Renal cortical epithelial cell (primary cell): ENCODE results near the gene AWAT2. TPM values are rescaled to one million over a fixed set of nuclear protein-coding genes. Genes with fewer than 3 reads are reported as not detected.

Experiments
- DNase-seq: peaks from one replicate; pipeline ENCODE4 v3.0.0-alpha.2; 2011; ENCODE audit warnings: low read depth
- total RNA-seq: library from RNA; depleted of rRNA; stranded (reverse); fragments of >200 nt; gene quantifications from 2 replicates; pipeline ENCODE4 v1.2.3, GENCODE V29; 2014

AWAT2 gene
- not detected in 2 replicates for total RNA-seq

DNA sequence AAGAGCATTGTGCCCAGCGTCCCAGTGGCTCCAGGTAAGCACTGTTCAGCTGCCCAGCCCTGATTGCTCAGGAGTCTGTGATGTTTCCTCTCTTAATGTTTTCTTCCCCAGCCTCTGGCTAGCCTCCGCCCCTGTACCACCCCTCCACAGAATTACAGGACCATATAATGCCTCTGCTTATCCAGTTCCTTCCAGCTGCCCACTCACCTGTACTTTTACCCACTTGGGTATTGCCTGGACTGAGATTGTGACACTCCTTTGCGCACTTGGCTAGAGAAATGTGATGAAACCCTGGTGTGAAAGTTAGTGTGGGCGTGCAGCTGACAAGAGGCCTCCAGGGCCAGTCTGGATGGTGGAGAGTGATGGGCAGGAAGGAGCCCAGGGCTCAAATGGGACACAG is at the start of gene AWAT2:
Gene AWAT2, minus strand, starts transcription at position 14 of the 400 bp plus-strand sequence. Its CDS starts 6 bp downstream, at position 8.
- DNase-seq, result no peak

- no peak for DNase-seq
These were observed 46.3 kb upstream of the AWAT2 start for GRCh38 chrX:70096052-70096451.

DNA sequence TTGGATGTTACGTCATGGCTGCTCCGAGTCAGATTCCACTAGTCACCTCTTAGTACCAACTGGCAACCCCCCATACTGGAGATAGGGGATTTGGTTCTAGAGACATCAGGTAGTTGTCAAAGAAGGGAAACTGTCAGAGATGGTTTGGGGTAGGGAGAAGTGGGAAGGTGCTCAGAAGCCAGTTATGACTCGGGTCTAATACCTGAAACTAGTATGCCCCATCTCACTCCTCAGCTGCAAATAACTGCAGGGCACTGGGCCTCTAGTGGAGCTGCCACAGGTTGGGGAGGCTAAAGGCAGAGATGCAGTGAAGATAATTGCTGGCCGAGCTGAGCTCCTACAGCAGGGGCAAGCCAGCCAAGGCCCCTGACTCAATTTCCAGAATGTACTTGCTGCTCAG is 42.5 kb upstream of the AWAT2 start:
- no peak for DNase-seq

- no peak for DNase-seq
These were observed 40.0 kb upstream of the AWAT2 start for GRCh38 chrX:70089604-70090297.

DNA sequence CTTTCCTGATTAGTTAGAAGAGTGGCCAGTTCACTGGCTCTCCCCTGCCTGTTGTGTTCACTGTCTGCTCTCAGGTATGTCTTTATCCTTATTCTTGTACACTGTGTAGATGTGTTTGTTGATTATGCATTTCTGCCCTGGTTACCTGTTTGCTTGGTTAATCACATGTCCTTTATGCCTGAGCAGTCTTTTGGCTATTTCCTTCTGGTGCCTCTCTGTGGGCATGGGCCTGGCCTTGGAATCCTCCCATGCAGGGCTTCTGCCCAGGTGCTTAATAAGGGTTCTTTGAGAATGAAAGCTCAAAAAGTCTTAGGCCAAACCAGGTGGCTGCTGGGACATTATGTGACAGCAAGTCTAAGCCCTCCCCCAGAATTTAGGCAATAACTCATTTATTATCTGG is 39.0 kb upstream of the AWAT2 start:
- peak; percentile 19 for DNase-seq

GRCh38 chrX:70087857-70088630 is 38.3 kb upstream of the AWAT2 start:
- no peak for DNase-seq

DNA sequence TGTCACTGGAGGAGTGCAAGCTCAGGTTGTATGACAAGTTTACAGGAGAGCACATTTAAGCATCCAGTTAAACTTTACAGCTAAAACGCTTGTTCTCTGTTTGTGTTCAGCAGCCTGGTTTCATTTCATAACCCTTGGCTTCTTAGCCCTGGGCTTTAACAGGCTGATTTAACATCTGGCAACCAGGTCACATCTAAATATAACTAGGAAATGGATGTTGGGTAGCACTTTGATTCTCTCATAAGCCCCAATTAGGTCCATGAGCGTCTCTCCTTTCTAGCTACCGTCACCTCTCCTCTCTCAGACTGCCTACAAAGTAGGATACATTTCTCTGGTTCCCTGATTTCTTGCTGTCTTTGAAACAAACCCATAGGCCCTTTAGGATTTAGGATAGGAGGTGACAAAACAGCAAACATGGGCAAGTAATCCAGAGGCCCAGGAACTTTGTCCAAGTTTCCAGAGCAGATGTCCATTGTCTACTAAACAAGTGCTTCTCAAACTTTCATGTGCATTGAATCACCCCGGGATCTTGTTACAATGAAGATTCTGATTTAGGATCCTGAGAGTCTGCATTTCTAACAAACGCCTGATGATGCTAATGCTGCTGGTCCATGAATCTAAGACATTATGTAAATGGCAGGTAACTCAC is 35.0 kb upstream of the AWAT2 start:
- DNase-seq, result no peak

DNA sequence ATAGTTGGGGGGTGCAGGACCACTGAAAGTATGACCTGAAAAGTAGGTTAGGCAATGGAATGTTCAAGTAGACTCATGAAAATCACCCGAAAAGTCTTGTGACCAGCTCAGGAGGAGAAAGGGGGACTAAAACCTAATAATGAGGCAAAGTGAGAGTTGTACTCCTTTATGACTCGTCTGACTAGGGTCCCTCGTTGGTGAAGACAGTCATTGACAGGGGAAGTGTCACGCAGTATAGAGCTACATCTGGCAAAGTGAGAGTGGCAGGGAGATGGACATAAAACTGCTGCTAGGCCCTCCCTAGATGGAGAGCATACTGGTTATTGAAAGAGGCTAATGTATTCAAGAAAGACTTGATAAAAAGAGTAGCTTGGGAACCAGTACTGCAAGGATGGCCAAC is 33.0 kb upstream of the AWAT2 start:
- DNase-seq, result no peak

DNA sequence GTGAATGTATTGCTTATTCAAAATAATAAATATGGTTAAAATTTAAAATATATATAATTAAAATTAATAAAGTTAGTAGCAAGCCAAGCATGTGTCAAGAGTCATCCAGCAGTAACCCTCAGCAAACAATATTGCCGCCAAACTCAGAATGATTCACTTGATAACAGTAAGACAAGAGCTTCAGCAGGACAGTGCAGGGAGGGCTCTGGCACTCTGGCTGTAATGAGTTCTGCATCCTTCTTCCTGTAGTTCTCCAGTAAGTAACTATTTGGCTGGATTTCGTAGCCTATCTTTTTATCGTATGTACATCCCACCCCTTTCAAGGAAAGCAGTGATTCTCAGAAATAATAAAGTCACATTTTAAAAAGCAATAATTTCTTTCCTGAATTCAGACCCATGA is 30.1 kb upstream of the AWAT2 start:
- no peak for DNase-seq

- DNase-seq, result no peak
These were observed 29.6 kb upstream of the AWAT2 start for GRCh38 chrX:70079297-70079696.

DNA sequence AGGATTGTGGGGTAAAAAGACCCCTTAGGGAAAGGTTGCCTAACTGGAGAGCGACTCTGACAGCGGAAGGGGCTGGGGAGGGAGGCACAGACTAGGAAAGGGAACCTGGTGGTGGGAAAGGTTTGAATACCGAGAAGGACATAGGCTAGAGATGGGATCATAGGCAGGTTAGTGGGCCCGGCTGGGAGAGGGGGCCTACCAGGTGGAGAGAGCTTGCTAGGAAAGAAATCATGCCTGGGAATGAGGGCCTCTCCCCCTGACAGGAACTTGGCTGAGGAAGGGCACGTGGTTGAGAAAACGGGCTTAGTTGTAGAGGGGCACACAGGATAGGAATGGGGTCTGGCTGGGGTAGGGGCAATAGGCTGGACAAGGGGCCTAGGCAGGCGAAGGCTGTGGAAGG is 16.9 kb upstream of the AWAT2 start:
- DNase-seq, result no peak

DNA sequence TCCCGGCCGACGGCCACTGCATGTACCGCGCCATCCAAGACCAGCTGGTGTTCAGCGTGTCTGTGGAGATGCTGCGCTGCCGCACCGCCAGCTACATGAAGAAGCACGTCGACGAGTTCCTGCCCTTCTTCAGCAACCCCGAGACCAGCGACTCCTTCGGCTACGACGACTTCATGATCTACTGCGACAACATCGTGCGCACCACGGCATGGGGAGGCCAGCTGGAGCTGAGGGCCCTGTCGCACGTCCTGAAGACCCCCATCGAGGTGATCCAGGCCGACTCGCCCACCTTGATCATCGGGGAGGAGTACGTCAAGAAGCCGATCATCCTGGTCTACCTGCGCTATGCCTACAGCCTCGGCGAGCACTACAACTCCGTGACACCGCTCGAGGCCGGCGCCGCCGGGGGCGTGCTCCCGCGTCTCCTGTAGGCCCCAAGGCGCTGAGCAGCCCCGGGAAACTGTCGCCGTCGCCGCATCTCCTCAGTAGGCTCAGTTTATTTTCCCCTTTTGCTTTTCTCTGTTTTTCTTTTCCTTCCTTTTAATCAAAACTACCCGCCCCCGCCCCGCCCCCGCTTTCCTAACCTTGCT is 13.3 kb upstream of the AWAT2 start:
- DNase-seq, result no peak

- DNase-seq, result no peak
These were observed 12.3 kb upstream of the AWAT2 start, which contains the start of gene OTUD6A for GRCh38 chrX:70062076-70062475. TSS of gene OTUD6A (plus strand) at chrX:70062457. CDS start at chrX:70062525, 68 bp downstream.

- DNase-seq, result no peak
These were observed 4.7 kb upstream of the AWAT2 start for GRCh38 chrX:70054391-70054790.

GRCh38 chrX:70052895-70053615 is 3.3 kb upstream of the AWAT2 start:
- no peak for DNase-seq

DNA sequence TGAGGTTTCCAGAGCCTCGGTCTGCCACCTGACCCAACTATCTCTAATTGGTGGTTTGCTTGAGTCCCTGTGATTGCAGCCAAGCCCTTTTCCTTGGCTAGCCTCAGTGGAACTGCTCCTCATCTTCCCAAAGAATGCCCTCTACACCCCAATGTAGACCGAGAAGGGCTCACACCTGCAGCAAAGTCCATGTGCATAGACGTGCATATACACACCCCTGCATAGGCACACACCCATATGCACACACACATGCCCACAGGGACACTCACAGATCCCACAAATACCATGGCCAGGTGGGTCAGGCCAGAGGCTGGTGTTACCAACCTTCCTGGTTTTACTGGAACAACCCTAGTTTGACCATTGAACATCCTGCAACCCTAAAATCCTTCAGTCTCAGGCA is 332 bp downstream of the AWAT2 start:
- no peak for DNase-seq

GRCh38 chrX:70046978-70047377 is 2.8 kb downstream of the AWAT2 start:
- no peak for DNase-seq

GRCh38 chrX:70044541-70045245 is 5.0 kb downstream of the AWAT2 start:
- no peak for DNase-seq

DNA sequence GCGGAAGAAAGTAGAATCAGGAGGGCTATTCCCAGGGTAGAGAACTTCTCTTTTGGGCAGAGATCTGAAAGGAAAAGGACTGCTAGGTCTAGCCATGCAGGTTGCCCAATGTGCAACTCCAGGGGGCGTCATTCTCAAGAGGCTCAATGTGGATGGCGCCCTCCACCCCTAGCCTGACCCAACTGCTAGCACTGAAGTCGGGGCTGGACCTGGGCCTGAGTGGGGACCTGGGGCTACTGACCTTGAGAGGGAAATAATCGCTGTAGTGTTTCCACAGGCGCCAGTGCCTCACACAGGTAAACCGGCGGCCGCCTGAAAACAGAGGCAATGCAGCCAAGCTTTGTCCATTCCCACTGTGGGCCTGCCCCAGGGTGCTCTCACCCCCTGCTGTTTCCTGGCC is 6.1 kb downstream of the AWAT2 start:
- no peak for DNase-seq

DNA sequence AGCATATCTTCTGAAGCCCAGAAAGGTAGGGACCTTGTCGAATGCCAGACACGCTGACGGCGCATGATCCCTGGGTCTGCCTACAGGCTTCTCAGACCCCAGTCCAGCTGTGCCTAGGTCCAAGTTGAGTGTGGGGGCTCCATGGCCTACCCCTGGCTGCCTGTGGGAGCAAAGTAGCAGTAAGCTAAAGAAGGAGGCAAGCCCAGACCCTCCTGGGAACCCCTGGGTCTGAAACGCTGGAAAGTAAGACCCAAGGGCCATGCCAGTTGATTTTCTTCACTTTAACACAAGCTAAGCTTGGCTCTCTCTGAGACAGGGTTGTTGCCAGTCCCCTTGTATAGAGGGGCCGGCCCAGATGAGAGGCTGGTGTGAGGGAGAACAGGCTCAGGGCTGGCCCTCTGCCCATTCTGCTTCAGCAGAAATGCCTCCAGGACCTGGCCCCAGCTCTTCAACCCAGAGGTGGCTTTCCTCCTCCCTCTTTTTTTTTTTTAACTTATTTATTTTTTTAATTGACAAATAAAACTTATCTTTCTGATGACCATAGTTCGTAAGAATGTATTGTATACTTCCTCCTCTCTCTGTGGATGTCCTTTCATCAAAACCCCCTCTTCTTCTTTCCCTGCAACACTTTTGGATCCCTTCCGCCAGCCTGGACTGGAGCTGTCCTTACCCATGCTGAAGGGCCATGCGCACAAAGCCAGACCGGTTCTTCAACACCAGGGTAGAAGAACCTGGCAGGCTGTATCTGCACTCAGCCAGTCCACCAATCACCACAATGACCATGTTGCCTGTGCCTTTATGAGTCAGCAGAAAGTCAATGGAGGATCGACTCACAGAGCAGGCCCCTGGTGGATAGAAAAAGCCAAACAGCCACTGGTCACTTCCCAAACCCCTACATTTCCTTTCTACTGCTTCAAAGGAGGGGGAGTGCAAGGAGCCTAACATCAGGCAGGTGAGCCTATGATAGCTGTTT is 7.1 kb downstream of the AWAT2 start:
- DNase-seq, result no peak
